HG03469 (cell line): Measurements from ENCODE around the gene RNH1.

ENCODE experiments used
- ATAC-seq: cut with Tn5 transposase; IDR thresholded peaks from one replicate; pipeline ENCODE4 v1.9.1; 2021; ENCODE audit warnings: mild to moderate bottlenecking, moderate library complexity, moderate number of reproducible peaks; ENCODE audit not compliant: unreplicated experiment

The RNH1 gene

DNA sequence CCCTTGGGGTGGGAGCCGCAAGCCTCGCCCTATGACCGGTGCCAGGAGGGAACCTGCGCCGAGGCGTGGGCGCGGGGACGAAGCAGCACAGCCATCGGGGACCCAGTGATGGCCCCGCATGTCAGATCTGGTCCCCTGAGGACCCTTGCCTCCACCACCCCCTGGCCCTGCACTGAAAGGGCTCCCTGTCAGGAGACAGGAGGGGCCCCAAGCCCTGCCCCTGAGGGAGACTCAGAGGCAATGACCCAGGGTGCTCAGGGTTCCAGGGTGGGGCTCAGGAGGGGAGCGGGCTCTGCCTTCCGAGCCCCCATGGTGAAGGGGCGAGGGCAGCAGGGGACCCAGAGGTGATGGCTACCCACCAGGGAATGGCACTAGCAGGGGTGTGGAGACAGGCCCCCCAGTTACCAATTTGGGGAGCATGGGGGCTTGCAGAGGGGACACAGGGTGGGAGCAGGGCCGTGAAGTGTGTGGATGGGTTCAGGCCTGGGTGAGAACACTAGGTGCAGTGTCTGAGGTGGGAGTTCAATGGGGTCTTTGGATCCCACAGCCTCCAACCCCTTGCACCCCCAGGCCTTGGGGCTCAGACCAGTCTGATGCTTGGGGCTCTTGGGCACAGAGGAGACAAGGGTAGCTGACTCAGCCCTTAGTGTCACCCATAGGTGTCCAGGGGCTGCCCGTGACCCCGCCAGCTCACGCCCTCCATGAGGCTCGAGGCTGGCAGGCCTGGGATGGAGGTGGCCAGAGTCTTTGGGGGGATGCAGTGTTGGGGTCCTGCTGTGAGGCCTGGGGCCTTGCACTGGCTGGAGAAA lies 30.8 kb upstream of the RNH1 start:
- ATAC-seq: no peak

DNA sequence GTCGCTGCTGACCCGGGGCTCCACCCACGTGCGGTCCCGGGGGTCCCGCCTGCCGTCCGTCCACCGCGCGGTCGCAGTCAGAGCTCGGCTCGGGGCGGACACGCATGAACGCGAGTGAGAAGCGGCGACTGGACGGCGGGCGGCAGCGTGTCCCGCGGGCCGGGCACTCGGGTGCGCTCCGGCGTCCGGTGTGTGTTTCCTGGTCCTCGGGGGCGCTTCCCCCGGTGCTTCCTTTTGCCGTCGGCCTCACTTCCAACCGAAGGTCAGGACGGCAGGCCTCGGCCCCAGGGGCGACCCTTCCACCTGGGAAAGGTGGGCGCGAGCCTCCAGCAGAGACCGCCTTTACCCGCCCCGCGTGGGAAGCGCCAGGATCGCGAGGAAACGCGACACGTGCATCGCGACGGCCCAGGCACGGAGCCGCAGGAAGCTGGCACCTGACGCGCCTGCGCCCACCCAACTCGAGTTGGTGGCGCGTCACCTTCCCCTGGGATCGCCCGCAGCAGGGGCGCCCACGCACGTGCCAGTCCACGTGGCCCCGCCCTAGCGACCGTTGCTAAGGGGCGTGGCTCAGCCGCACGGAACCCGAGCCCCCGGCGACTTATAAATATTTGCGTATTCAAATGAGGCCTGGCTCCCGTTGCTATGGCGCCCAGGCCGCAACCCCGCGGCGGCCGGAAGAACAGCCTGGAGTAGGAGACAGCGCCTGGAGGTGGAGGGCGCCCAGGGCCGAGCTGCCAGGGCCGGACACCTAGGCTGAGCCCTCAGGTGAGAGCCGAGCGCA lies 30.0 kb upstream of the RNH1 start, which contains the start of gene LRRC56:
LRRC56 (plus strand) TSS at position 687 of the 781 bp plus-strand sequence. CDS start 3,158 bp downstream, outside the sequence.
- peak; percentile 36 for ATAC-seq

DNA sequence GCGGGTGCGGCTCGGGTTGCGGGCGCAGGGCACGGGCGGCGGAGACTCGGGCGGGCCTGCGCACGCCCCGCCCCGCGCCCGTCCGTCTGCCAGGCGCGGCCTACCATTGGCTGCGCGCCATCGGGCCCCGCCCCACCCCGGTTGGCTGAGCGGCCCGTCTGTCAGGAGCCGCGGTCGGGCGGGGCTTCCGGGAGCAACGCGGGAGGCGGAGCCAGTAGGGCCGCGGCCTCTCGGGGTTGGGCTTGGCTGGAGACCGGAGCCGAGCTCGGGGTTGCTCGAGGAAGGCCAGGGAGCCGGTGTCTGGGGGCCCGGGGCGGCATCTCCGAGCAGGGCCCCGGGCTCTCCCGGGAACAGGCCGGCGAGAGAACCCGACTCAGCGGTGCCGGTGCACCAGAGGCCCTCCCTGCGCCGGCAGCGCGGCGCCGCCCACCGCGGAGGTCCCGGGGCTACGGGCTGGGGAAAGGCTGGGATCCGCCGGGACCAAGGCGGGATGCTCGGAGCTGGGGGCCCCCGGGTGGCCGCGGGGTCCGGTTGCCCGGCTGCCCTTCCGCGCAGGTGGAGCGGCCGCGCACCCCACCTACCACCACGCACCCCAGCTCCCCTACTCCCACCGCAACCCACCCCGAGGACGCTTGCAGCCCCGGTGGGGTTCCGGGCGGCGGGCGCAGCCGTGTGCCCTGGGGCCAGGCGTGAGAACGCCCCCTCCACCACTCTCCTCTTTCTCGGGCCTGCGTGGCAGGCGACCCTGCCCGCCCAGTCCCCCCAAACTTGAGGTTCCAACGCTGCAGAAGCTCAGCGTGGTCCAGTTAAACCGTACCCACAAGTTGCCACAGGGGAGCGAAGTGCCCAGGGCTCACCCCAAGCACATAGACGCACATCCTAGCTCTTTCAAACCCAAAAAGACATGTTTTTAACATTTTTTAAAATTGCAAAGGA lies 28.7 kb upstream of the RNH1 start, which contains the start of gene HRAS:
HRAS (minus strand) TSS at position 58 of the 936 bp plus-strand sequence.
- peak; percentile 47 for ATAC-seq

DNA sequence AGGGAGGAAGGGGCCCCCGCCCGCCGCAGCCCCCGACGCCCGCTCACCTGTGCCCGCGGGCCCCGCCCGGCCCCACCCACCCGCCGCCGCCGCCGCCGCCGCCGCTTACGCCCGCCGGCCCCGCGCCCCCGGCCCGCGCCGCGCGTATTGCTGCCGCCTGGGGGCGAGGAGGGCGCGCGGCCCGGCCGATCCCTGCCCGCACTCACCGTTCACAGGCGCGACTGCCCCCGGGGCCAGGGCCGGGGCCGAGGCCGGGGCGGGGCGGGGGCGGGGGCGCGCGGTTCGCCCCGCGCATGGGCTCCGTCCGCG lies 28.1 kb upstream of the RNH1 start:
- no peak for ATAC-seq

DNA sequence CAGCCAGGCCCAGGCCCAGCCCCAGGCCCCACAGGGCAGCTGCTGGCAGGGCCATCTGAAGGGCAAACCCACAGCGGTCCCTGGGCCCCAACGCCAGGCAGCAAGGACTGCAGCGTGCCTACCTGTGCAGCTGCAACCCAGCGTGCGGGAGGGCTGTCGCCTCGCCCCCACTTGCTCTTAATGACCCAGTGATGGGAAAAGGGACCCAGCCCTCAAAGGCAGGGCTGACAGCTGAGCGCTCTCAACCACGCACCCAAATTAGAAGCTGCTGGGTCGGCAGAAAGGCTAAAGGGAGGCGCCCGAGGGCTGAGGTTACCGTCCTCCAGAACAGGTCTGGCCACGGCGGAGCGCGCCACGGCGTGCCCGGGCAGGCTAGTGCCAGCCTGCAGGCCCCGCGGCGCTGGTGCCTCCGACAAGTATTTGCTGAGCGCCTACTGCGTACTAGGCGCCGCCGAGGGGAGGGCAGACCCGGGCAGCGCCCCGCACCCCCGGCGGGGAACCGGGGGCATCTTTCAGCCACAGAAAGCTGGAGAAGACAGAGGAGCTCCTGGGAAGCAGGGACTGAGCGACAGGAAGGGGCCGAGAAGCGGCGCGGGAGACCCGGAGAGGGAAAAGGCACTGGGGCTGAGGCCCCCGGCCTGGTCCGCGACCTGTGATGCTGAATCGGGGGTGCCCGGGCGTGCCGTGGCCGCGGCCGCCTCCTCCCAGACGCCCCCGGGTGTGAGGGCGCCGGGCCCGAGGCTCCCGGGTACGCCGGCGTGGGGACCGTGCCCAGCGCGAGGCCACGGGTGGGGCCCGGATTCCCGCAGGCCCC lies 27.6 kb upstream of the RNH1 start:
- ATAC-seq: no peak

DNA sequence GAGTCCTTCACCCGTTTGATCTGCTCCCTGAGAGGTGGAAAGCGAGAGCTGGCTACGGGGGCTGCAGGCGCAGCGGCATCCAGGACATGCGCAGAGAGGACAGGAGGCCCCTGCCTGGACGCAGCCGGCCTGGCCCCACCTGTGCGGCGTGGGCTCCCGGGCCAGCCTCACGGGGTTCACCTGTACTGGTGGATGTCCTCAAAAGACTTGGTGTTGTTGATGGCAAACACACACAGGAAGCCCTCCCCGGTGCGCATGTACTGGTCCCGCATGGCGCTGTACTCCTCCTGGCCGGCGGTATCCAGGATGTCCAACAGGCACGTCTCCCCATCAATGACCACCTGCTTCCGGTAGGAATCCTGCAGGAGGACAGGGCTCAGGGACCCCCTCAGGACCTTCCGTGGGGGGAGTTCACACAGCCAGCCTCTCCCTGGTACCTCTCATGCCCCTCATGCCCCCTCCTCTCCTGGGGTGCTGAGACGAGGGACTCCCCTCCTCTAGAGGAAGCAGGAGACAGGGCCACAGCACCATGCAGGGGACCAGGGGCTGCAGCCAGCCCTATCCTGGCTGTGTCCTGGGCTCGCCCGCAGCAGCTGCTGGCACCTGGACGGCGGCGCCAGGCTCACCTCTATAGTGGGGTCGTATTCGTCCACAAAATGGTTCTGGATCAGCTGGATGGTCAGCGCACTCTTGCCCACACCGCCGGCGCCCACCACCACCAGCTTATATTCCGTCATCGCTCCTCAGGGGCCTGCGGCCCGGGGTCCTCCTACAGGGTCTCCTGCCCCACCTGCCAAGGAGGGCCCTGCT lies 26.7 kb upstream of the RNH1 start:
- ATAC-seq: no peak

DNA sequence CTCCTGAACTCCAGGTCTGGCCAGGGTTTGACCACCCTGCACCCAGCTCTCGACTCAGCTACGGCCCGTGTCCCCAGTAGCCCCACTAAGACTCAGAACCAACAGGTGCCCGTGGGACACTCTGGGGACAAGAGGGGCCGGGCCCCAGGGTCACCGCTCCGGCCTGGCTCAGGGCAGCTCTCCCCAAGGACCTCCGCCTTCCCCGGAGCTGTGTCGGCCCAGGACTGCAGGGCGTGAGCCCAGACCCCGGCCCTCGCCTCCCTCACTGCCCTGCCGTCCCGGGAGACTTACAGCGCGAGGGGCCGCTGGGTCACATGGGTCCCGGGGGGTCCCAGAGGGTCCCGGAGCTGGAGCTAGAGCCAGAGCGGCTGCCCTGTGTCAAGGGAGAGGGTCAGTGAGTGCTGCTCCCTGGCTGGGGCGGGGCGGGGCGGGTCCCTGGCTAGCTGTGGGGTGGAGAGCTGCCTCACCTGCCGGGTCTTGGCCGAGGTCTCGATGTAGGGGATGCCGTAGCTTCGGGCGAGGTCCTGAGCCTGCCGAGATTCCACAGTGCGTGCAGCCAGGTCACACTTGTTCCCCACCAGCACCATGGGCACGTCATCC lies 26.0 kb upstream of the RNH1 start:
- ATAC-seq: no peak

DNA sequence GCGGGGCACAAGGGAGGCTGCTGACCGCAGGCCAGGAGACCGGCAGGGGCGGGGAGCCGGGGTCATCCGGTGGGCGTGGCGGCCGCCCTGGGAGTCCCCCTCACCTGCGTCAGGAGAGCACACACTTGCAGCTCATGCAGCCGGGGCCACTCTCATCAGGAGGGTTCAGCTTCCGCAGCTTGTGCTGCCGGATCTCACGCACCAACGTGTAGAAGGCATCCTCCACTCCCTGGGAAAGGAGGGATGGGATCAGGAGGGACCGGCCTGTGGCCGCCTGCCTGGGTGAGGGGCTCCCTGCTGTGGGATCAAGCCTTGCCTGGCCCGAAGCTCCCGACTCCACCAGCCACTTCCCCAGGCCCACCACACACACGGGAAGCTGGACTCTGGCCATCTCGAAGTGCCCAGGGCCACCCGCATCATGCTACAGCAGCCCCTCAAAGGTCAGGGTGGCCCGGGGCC lies 25.5 kb upstream of the RNH1 start:
- no peak for ATAC-seq

DNA sequence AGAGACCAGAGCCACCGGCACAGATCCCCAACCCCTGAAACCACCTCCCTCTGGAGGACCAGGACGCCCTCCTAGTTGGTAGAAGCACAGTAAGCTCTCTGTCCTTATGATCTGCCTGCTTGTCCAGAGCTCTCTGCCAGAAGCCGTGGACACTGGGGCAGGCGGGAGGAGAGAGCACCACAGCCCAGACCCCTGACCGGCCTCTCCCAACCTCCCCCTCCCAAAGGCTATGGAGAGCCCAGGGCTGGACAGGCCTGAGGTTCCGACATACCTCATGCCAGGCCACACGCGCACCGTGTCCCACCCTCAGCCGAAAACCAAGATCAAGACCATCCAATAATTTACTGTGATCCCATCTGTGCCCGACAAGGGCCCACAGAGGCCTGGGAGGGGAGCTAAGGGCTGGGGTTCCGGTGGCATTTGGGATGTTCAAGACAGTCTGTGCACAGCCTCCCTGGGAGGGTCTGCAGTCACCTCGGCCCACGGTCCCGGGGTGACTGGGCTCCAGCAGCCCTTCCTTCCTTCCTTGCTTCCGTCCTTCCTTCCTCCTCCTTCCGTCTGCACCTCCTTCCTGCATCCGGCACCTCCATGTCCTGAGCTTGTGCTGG lies 25.0 kb upstream of the RNH1 start:
- ATAC-seq: no peak

DNA sequence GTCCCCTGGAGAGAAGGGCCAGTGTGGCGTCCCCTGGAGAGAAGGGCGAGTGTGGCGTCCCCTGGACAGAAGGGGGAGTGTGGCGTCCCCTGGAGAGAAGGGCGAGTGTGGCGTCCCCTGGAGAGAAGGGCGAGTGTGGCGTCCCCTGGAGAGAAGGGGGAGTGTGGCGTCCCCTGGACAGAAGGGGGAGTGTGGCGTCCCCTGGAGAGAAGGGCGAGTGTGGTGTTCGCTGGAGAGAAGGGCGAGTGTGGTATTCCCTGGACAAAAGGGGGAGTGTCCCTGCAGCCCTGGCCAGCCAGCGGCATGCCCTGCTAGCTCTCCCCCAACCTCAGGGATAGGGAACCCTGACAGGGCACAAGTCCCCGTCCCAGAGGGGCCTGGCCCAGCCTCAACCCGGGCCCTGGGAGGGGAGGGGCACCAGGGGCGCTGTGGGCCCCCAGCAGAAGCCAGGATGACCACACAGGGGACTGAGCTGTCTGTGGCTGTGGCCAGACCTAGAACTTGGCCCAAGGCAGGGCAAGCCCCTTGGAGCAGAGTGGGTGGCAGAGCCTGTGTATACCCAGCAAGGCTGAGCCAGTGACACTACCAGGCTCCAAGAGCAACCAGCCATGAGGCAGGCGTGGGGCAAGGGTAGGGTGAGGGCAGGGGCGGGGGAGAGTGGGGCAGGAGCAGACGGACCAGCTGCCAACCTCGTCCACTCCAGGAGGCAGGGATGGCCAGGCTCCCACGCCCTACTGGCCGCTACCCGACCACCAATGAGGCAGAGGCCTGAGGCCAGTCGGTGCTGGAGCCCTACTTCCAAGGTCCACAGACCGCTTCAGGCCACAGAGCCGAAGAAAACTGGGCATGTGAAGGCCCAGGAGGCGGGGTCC lies 24.2 kb upstream of the RNH1 start:
- no peak for ATAC-seq

DNA sequence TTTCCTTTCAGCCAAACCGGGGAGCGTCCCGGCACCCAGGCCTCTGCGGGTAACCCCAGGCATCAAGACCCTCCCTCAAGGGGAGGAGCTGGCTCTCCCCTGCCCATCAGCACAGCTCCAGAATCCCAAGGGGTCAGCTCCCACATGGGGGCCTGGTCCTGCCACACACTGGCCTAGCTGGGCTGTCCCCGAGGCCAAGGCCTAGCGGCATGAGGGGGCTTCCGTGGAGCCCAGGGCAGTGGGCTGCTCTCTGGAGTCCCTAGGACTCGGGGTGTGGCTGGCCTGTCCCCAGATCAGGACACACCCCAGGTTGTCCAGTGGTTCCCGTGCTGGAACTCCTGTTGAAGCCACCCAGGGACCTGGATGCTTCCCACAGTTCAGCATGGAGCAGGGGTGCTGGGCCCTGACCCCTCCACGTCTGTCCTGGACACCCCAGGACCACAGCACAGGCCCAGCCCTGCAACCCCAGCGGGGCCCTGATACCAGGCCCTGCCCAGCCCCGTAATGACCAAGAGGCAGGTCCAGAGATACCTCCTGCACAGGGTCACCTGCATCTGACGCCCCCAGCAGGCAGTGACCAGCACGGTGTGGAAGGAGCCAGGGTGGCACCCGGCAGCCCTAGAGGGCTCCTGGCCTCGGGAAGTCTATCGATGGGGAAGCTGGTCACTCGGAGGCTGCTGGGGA lies 22.8 kb upstream of the RNH1 start:
- ATAC-seq: no peak

DNA sequence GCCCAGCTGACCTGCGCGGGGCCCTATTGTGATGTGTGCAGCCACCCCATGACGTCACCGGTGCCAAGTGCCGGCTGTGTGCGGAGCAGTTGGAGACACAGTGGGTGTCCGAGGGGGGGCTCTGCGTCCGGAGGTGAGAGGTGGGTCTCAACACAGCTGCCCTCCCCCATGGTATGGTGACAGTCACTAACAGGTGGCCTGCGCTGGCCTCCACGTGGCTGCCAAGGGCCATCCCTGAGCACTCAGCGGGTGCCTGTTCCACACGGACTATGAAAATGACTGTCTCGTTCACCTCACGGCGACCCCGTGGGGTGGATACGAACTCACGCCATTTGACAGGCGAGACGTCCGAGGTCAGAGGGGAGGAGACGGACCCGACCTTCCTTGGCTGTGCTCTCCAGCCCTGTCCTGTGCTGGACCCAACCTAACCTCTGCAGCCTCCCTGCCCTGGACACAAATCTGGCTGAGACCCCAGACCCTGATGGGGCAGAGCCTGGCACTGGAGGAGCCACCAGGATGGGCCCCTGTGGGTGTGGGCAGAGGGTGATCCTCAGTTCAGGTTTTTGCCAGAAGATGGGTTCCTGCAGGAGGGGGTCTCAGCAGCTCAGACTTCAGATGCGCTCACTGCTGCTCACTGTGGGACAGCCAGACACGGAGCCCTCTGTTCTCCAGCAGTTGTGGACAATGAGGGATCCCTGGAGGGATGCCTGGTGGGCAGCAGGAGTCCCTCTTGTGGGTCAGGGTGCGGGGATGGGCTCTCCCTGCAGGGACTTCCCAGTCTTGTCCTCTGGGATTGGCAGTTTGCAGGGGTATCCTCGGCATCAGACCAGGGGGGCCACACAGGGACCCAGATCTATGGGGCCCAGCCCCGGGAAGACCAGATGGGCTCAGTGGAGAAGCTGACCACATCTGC lies 22.0 kb upstream of the RNH1 start:
- ATAC-seq: no peak

DNA sequence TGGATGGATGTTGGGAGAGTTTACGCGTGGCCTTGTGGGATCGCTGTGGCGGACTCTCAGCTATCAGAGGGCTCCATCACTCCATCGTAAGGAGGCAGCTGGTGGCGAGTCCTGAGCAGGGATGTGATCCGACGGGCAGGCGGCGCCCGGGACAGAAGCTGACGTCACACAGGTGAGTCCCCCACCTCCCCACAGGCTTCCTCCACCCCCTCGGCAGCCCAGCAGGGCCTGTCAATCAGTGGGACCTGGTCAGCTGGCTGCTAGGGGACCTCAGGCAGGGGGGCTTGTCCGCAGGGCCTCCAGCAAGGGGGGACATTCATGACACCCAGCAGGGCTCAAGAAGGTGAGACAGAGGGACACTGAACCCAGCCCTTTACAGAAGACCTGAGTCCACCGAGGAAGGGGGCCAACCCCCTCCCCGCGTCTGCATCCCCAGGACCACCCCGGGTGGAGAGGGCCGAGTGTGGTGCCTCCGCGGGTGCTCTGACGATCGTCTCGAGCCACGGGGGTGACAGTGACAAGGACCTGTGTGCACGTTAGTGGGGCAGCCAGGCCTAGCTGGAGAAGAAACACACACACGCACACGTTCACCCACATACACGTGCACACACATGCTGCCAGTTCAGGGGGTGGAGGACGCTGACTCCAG lies 21.2 kb upstream of the RNH1 start:
- no peak for ATAC-seq

DNA sequence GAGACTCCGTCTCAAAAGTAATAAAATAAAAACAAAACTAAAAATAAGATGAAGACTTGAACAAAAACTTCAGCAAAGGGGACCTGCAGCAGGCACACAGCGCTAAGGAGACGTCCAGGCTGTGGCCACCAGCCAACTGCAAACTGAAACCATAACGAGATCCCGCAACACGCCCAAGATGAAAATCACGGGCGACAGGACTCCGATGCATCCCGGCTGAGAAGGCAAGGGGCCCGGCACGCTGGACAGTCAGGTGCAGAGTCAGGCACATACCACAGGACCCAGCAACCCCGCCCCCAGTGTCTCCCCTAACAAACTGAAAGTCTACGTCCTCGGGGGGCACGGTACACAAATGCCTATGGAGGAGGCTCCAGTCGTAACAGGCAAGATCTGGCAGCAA lies 19.1 kb upstream of the RNH1 start:
- ATAC-seq: no peak

DNA sequence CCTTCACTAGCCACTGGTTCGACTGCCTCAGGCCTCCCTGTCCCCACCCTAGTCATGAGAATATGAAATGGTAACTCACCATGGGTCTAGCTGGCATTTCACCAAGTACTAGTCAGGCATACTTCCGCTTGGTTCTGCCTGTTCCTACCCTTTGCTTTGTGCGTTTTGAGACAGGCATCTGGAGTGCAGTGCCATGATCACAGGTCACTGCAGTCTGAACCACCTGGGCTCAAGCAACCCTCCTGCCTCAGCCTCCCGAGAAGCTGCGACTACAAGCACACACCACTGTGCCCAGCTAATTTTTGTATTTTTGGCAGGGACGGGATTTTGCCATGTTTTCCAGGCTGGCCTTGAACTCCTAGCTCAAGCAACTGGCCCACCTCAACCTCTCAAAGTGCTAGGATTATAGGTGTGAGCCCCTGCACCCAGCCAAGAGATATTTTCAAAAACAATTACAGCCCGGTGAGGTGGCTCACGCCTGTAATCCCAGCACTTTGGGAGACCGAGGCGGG lies 14.2 kb upstream of the RNH1 start:
- no peak for ATAC-seq
